DOHH2 (cell line): ENCODE results near the gene SP8.
"Not testable (repeated sequence)": the region's sequence is repeated elsewhere in the genome, so short reads cannot be mapped to it uniquely, and the experiment has no call there.

Experiments
- H3F3A ChIP-seq: fragments of 200-600 bp; sonication (generic), shearing (Covaris generic); 2 replicates; pipeline ENCODE4 v1.6.0; 2016; ENCODE audit warnings: antibody characterized with exemption, mild to moderate bottlenecking; ENCODE audit not compliant: control insufficient read depth, insufficient read depth
- H3K27ac ChIP-seq: fragments of 200-600 bp; sonication (generic); 2 replicates; pipeline ENCODE4 v1.5.1; 2014; ENCODE audit warnings: low read depth, mild to moderate bottlenecking, low read length, moderate library complexity
- H3K27me3 ChIP-seq: fragments of 200-600 bp; sonication (generic); 2 replicates; pipeline ENCODE4 v1.6.1; 2014; ENCODE audit warnings: mild to moderate bottlenecking, low read length, mixed read lengths; ENCODE audit not compliant: control insufficient read depth
- H3K36me3 ChIP-seq: fragments of 200-600 bp; sonication (generic); 2 replicates; pipeline ENCODE4 v1.6.1; 2014; ENCODE audit warnings: mild to moderate bottlenecking, low read length, moderate library complexity, mixed read lengths; ENCODE audit not compliant: control insufficient read depth
- H3K4me1 ChIP-seq: fragments of 200-600 bp; sonication (generic); 2 replicates; pipeline ENCODE4 v1.6.1; 2014; ENCODE audit warnings: mild to moderate bottlenecking, low read length, mixed read lengths; ENCODE audit not compliant: control insufficient read depth
- H3K4me2 ChIP-seq: fragments of 200-600 bp; sonication (generic); 2 replicates; pipeline ENCODE4 v1.6.0; 2014; ENCODE audit warnings: mild to moderate bottlenecking, low read length, moderate library complexity
- H3K4me3 ChIP-seq: fragments of 200-600 bp; sonication (generic); 2 replicates; pipeline ENCODE4 v1.5.1; 2014; ENCODE audit warnings: mild to moderate bottlenecking, low read length, mixed read lengths
- H3K79me2 ChIP-seq: fragments of 200-600 bp; sonication (generic); 2 replicates; pipeline ENCODE4 v1.6.1; 2014; ENCODE audit warnings: mild to moderate bottlenecking, low read length, mixed read lengths; ENCODE audit not compliant: control insufficient read depth
- H3K9me2 ChIP-seq: fragments of 200-600 bp; sonication (generic); replicated peaks from 2 replicates; pipeline ENCODE4 v1.6.1; 2014; ENCODE audit warnings: mild to moderate bottlenecking, low read length, mixed read lengths; ENCODE audit not compliant: control insufficient read depth
- H3K9me3 ChIP-seq: fragments of 200-600 bp; sonication (generic); 2 replicates; pipeline ENCODE4 v1.6.1; 2014; ENCODE audit warnings: antibody characterized with exemption, low read length, mixed read lengths; ENCODE audit not compliant: control insufficient read depth, insufficient read depth
- H4K20me1 ChIP-seq: fragments of 200-600 bp; sonication (generic); 2 replicates; pipeline ENCODE4 v1.6.0; 2014; ENCODE audit warnings: low read depth, mild to moderate bottlenecking, antibody characterized with exemption, low read length, moderate library complexity; ENCODE audit not compliant: control insufficient read depth, insufficient read depth
- CTCF ChIP-seq: fragments of 200-600 bp; sonication (generic); IDR thresholded peaks from one replicate; pipeline ENCODE4 v1.5.1; 2014; ENCODE audit warnings: antibody characterized with exemption, mild to moderate bottlenecking, low read depth, low read length; ENCODE audit not compliant: poor library complexity, severe bottlenecking
- EZH2phosphoT487 ChIP-seq: fragments of 200-600 bp; sonication (generic); IDR thresholded peaks from 2 replicates; pipeline ENCODE4 v1.6.1; 2017; ENCODE audit warnings: borderline replicate concordance, mild to moderate bottlenecking, antibody characterized with exemption, low read length, moderate library complexity, mixed read lengths

The SP8 gene

GRCh38 chr7:20786779-20787659 is at the start of gene SP8:
Gene SP8 (minus strand): TSS chr7:20786886. CDS start chr7:20786798, 88 bp downstream.
- H4K20me1 ChIP-seq, result no peaks in the 10 kb centered on the region
- no peak within 1 kb of the TSS for H3K27ac ChIP-seq
- peaks cover 6% of the 10 kb centered on the region; the same call in 1 of the 2 replicates for H3K9me3 ChIP-seq
- no peaks in the 10 kb centered on the region for H3K9me2 ChIP-seq
- H3K4me2 ChIP-seq, result no peak within 1 kb of the TSS
- H3F3A ChIP-seq, result no peaks in the 10 kb centered on the region
- no peaks in the 10 kb centered on the region for H3K4me1 ChIP-seq
- no peak for TF ChIP-seq CTCF
- no peak for TF ChIP-seq EZH2phosphoT487
- no peaks in the 10 kb centered on the region for H3K79me2 ChIP-seq
- H3K4me3 ChIP-seq, result no peak within 1 kb of the TSS
- H3K36me3 ChIP-seq, result no peaks in the 10 kb centered on the region
- no peaks in the 10 kb centered on the region for H3K27me3 ChIP-seq

- H3K79me2 ChIP-seq, H4K20me1 ChIP-seq, H3K4me1 ChIP-seq, H3K4me2 ChIP-seq, H3F3A ChIP-seq, H3K27ac ChIP-seq, H3K36me3 ChIP-seq, H3K27me3 ChIP-seq, H3K4me3 ChIP-seq, H3K9me3 ChIP-seq, H3K9me2 ChIP-seq: not testable (repeated sequence)
Measured at GRCh38 chr7:20836424-20836823, 49.7 kb upstream of the SP8 start.

- H3F3A ChIP-seq, result no peaks in the 10 kb centered on the region
- H4K20me1 ChIP-seq, result no peaks in the 10 kb centered on the region
- no peaks in the 10 kb centered on the region for H3K4me1 ChIP-seq
- H3K27me3 ChIP-seq, result no peaks in the 10 kb centered on the region
- no peak overlapping the region for H3K4me2 ChIP-seq
- H3K9me2 ChIP-seq, result no peaks in the 10 kb centered on the region; the same call in 1 of the 2 replicates
- TF ChIP-seq CTCF, result no peak
- no peak overlapping the region for H3K4me3 ChIP-seq
- no peaks in the 10 kb centered on the region for H3K36me3 ChIP-seq
- no peaks in the 10 kb centered on the region for H3K79me2 ChIP-seq
- H3K9me3 ChIP-seq, result no peaks in the 10 kb centered on the region
- H3K27ac ChIP-seq, result no peak overlapping the region
Measured at GRCh38 chr7:20835111-20835750, 48.5 kb upstream of the SP8 start.

- no peaks in the 10 kb centered on the region for H3K9me2 ChIP-seq
- no peak overlapping the region for H3K4me3 ChIP-seq
- no peaks in the 10 kb centered on the region for H3K36me3 ChIP-seq
- H3K27me3 ChIP-seq, result no peaks in the 10 kb centered on the region
- H3K4me2 ChIP-seq, result no peak overlapping the region
- H4K20me1 ChIP-seq, result no peaks in the 10 kb centered on the region
- no peaks in the 10 kb centered on the region for H3F3A ChIP-seq
- no peak for TF ChIP-seq EZH2phosphoT487
- no peaks in the 10 kb centered on the region for H3K79me2 ChIP-seq
- no peaks in the 10 kb centered on the region for H3K4me1 ChIP-seq
- H3K27ac ChIP-seq, result no peak overlapping the region
- no peaks in the 10 kb centered on the region for H3K9me3 ChIP-seq
Measured at GRCh38 chr7:20834656-20835055, 48.0 kb upstream of the SP8 start.
